LNCaP clone FGC (cell line): ENCODE measurements around the gene BIRC6.
A peak's percentile ranks its signal among the peaks of the same experiment; 100 is the strongest.

Experiments used
- DNase-seq: peaks from one replicate; pipeline ENCODE4 v3.0.0-alpha.2; 2011; ENCODE audit warnings: low read depth
- H3K4me3 ChIP-seq: 2 replicates; pipeline ENCODE4 v1.5.1; 2011; ENCODE audit warnings: mild to moderate bottlenecking, low read depth, low read length, control low read depth
- CTCF ChIP-seq: IDR thresholded peaks from 2 replicates; pipeline ENCODE4 v1.5.1; 2012; ENCODE audit warnings: mild to moderate bottlenecking; ENCODE audit not compliant: control insufficient read depth, insufficient read depth; ENCODE audit errors: extremely low read depth

Gene BIRC6

GRCh38 chr2:32425719-32426141 is 68.9 kb downstream of the BIRC6 start:
- no peak for DNase-seq
- no peak for TF ChIP-seq CTCF
- H3K4me3 ChIP-seq = no peak overlapping the region

- no peak for TF ChIP-seq CTCF
- peak; percentile 99 for DNase-seq
- peak overlapping the region; percentile 41 for H3K4me3 ChIP-seq
Observed at GRCh38 chr2:32427672-32428610, 71.1 kb downstream of the BIRC6 start.

GRCh38 chr2:32430804-32431203 is 74.0 kb downstream of the BIRC6 start:
- no peak for DNase-seq
- no peak overlapping the region for H3K4me3 ChIP-seq
- TF ChIP-seq CTCF = no peak

- no peak overlapping the region for H3K4me3 ChIP-seq
- no peak for DNase-seq
- TF ChIP-seq CTCF = no peak
Observed at GRCh38 chr2:32436150-32436549, 79.3 kb downstream of the BIRC6 start.

GRCh38 chr2:32442020-32442467 is 85.2 kb downstream of the BIRC6 start:
- TF ChIP-seq CTCF = no peak
- H3K4me3 ChIP-seq = no peak overlapping the region
- DNase-seq = no peak

- no peak for TF ChIP-seq CTCF
Observed at GRCh38 chr2:32446369-32446768, 89.5 kb downstream of the BIRC6 start.

More at GRCh38 chr2:32446369-32446768, 89.5 kb downstream of the BIRC6 start:
- DNase-seq = no peak
- H3K4me3 ChIP-seq = no peak overlapping the region
